CD14-positive monocyte (primary cell): ENCODE measurements around the gene LRP1B. TPM values are rescaled to one million over a fixed set of nuclear protein-coding genes. Genes with fewer than 3 reads are reported as not detected.

ENCODE experiments used
- DNase-seq, 3 donors: peaks; one replicate each; pipeline ENCODE4 v3.0.0-alpha.2; 2011 to 2022
- H2AFZ ChIP-seq: 2 replicates; pipeline ENCODE4 v1.6.0; 2012; ENCODE audit warnings: mild to moderate bottlenecking, low read depth, low read length, inconsistent platforms; ENCODE audit not compliant: insufficient read depth, poor library complexity, severe bottlenecking
- H3K27ac ChIP-seq, 2 donors: 1 replicate in 1 of 2; 2 replicates in 1 of 2; pipeline ENCODE4 v1.5.1; 2012 to 2013; ENCODE audit warnings: low read length in 2 of 2, control low read depth in 1 of 2, inconsistent platforms in 1 of 2, low read depth in 1 of 2, mild to moderate bottlenecking in 1 of 2
- H3K27me3 ChIP-seq, 2 donors: one replicate each; pipeline versions ENCODE4 v1.6.0 to v1.6.1; 2011 to 2013; ENCODE audit warnings: low read length in 2 of 2; ENCODE audit not compliant: control insufficient read depth in 2 of 2, insufficient read depth in 2 of 2
- H3K36me3 ChIP-seq, 2 donors: replicated peaks in 1 of 2; 1 replicate in 1 of 2; 2 replicates in 1 of 2; pipeline versions ENCODE4 v1.5.1 to v1.6.1; 2012 to 2013; ENCODE audit warnings: low read length in 2 of 2, control low read depth in 1 of 2, inconsistent platforms in 1 of 2, mild to moderate bottlenecking in 1 of 2; ENCODE audit not compliant: insufficient read depth in 2 of 2, control insufficient read depth in 1 of 2
- H3K4me1 ChIP-seq, 2 donors: 1 replicate in 1 of 2; 2 replicates in 1 of 2; pipeline versions ENCODE4 v1.5.1 to v1.6.1; 2012 to 2013; ENCODE audit warnings: low read length in 2 of 2, control low read depth in 1 of 2, inconsistent platforms in 1 of 2, mild to moderate bottlenecking in 1 of 2, moderate library complexity in 1 of 2; ENCODE audit not compliant: insufficient read depth in 2 of 2, control insufficient read depth in 1 of 2
- H3K4me2 ChIP-seq: replicated peaks from 2 replicates; pipeline ENCODE3; 2012; ENCODE audit warnings: low read length, moderate library complexity, mild to moderate bottlenecking; ENCODE audit not compliant: poor library complexity, severe bottlenecking; ENCODE audit errors: extremely low read depth
- H3K4me3 ChIP-seq, 3 experiments: fragments of 200-600 bp in 1 of 3; sonication (generic) in 1 of 3; replicated peaks in 1 of 3; 1 replicate in 2 of 3; 2 replicates in 1 of 3; pipeline ENCODE4 v1.5.1; 2011 to 2013; ENCODE audit warnings: low read length in 3 of 3, mild to moderate bottlenecking in 3 of 3, control low read depth in 2 of 3, low read depth in 2 of 3, inconsistent platforms in 1 of 3, moderate library complexity in 1 of 3
- H3K79me2 ChIP-seq: 2 replicates; pipeline ENCODE4 v1.6.0; 2012; ENCODE audit warnings: mild to moderate bottlenecking, control low read depth, inconsistent platforms, low read length, moderate library complexity; ENCODE audit not compliant: insufficient read depth
- H3K9ac ChIP-seq: 2 replicates; pipeline ENCODE4 v1.6.0; 2017; ENCODE audit warnings: low read length, mild to moderate bottlenecking; ENCODE audit not compliant: insufficient read depth, poor library complexity, severe bottlenecking
- H3K9me3 ChIP-seq, 2 donors: replicated peaks in 1 of 2; 1 replicate in 1 of 2; 2 replicates in 1 of 2; pipeline versions ENCODE4 v1.5.1 to v1.6.1; 2012 to 2013; ENCODE audit warnings: low read length in 2 of 2, control low read depth in 1 of 2; ENCODE audit not compliant: control insufficient read depth in 1 of 2, insufficient read depth in 1 of 2
- H4K20me1 ChIP-seq: 2 replicates; pipeline ENCODE4 v1.6.0; 2012; ENCODE audit warnings: mild to moderate bottlenecking, low read length, control low read depth, moderate library complexity; ENCODE audit not compliant: insufficient read depth
- H3K27ac Mint-ChIP-seq, 7 donors: one replicate each; pipeline ENCODE4 v1.8.0; 2020; ENCODE audit warnings: mild to moderate bottlenecking in 7 of 7, mixed read lengths in 7 of 7, moderate library complexity in 6 of 7, inconsistent platforms in 2 of 7
- H3K27me3 Mint-ChIP-seq, 3 donors: one replicate each; pipeline ENCODE4 v1.8.0; 2021 to 2022; ENCODE audit warnings: low read depth in 3 of 3, mild to moderate bottlenecking in 3 of 3, mixed read lengths in 3 of 3, moderate library complexity in 3 of 3, inconsistent platforms in 1 of 3
- H3K36me3 Mint-ChIP-seq, 2 donors: one replicate each; pipeline ENCODE4 v1.8.0; 2020; ENCODE audit warnings: mixed read lengths in 2 of 2, inconsistent platforms in 1 of 2, mild to moderate bottlenecking in 1 of 2
- H3K4me1 Mint-ChIP-seq: one replicate; pipeline ENCODE4 v1.8.0; 2020; ENCODE audit warnings: mild to moderate bottlenecking, mixed read lengths
- H3K4me3 Mint-ChIP-seq, 2 donors: one replicate each; pipeline ENCODE4 v1.8.0; 2020; ENCODE audit warnings: mild to moderate bottlenecking in 2 of 2, mixed read lengths in 2 of 2, moderate library complexity in 1 of 2
- H3K9me3 Mint-ChIP-seq, 7 donors: one replicate each; pipeline ENCODE4 v1.8.0; 2020 to 2022; ENCODE audit warnings: mixed read lengths in 7 of 7, mild to moderate bottlenecking in 6 of 7, moderate library complexity in 6 of 7, inconsistent platforms in 2 of 7
- WGBS: methylation state at CpG from one replicate; pipeline ENCODE4 v1.1.5; 2013; ENCODE audit warnings: missing lambda C conversion rate; ENCODE audit not compliant: insufficient coverage; 5-methylcytosine and 5-hydroxymethylcytosine counted together
- intact Hi-C, 2 donors: fragments of 100-400 bp; cut with micrococcal nuclease; formaldehyde crosslinking; loops; one replicate each; pipeline versions ENCODE4 v1.15.0 to v1.15.1; 2023
- polyA plus RNA-seq, 3 donors: library from polyadenylated mRNA; depleted of rRNA in 1 of 3; unstranded in 2 of 3; stranded (reverse) in 1 of 3; fragments of 300-500 nt in 2 of 3; fragments of >200 nt in 1 of 3; fragmentation: Illumina TruSeq in 2 of 3; gene quantifications; 1 replicate in 2 of 3; 2 replicates in 1 of 3; pipeline ENCODE4 v1.2.3, GENCODE V29; 2012 to 2021
- TF ChIP-seq, protein P1 (sequence below): fragments of 200-600 bp; IDR thresholded peaks from one replicate; pipeline ENCODE4 v1.8.0; 2022; ENCODE audit warnings: antibody characterized with exemption, mild to moderate bottlenecking

The LRP1B gene
- polyA plus RNA-seq, 3 donors, result not detected

DNA sequence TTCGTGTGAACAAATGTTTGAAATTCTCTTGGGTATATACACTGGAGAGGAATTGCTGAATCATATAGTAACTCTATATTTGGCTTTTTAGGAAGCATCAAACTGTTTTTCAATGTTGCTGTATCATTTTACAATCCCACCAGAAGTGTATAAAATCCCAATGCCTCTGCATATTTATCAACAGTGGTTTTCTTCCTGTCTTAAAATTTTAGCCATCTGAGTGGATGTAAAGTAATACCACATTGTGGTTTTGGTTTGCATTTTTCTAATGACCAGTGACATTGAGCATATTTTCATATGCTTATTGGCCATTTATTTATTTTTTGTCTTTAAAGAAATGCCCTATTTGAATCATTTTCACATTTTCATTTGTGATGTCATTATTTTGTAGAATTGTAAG is 22.8 kb upstream of the LRP1B start:
- intact Hi-C loops, result no loop called here
- H3K27ac ChIP-seq, result no peak overlapping the region
- H3K4me3 ChIP-seq, result no peak overlapping the region
- Mint-ChIP-seq H3K36me3 (no peaks in the 10 kb centered on the region), H3K27ac (no peak overlapping the region), H3K4me3 (no peak overlapping the region), H3K9me3 (peaks cover 0 to 4% (median 2%) of the 10 kb centered on the region in 7 donors), H3K4me1 (no peaks in the 10 kb centered on the region), H3K27me3 (peaks cover 0 to 2% (median 0%) of the 10 kb centered on the region in 3 donors)
- no peak for DNase-seq
- H3K9me3 ChIP-seq, result no peaks in the 10 kb centered on the region
- H3K79me2 ChIP-seq, result no peaks in the 10 kb centered on the region
- H3K36me3 ChIP-seq, result no peaks in the 10 kb centered on the region
- WGBS, result no CpG with 5 or more reads among the region's 1 CpG
- no peaks in the 10 kb centered on the region for H3K4me1 ChIP-seq
- no peak overlapping the region for H3K9ac ChIP-seq
- H4K20me1 ChIP-seq, result no peaks in the 10 kb centered on the region
- H3K27me3 ChIP-seq, result no peaks in the 10 kb centered on the region
- no peak overlapping the region for H2AFZ ChIP-seq
- no peak overlapping the region for H3K4me2 ChIP-seq
- TF ChIP-seq, protein P1, sequence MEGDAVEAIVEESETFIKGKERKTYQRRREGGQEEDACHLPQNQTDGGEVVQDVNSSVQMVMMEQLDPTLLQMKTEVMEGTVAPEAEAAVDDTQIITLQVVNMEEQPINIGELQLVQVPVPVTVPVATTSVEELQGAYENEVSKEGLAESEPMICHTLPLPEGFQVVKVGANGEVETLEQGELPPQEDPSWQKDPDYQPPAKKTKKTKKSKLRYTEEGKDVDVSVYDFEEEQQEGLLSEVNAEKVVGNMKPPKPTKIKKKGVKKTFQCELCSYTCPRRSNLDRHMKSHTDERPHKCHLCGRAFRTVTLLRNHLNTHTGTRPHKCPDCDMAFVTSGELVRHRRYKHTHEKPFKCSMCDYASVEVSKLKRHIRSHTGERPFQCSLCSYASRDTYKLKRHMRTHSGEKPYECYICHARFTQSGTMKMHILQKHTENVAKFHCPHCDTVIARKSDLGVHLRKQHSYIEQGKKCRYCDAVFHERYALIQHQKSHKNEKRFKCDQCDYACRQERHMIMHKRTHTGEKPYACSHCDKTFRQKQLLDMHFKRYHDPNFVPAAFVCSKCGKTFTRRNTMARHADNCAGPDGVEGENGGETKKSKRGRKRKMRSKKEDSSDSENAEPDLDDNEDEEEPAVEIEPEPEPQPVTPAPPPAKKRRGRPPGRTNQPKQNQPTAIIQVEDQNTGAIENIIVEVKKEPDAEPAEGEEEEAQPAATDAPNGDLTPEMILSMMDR, result no peak

DNA sequence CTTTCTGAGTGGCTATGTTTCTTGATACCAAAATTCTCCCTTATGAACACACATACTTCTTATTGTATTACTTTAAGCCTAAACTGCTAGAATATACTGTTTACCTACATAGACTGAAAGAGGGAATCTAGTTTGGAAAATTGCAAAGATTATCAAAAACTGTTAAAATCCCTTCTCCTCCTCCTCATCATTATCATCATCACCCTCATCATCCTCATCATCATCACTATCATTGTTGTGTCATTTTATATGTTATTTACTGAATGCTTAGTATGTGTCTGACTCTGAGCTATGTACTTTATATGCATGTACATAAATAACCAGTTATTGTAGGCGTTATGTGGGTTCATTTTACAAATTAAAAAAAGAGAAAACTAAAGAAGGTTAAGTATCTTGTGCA is 19.6 kb upstream of the LRP1B start:
- no peaks in the 10 kb centered on the region for H3K4me1 Mint-ChIP-seq
- Histone ChIP-seq H2AFZ (no peak overlapping the region), H3K9ac (no peak overlapping the region), H3K4me1 (no peaks in the 10 kb centered on the region), H4K20me1 (no peaks in the 10 kb centered on the region), H3K4me2 (no peak overlapping the region), H3K9me3 (no peaks in the 10 kb centered on the region), H3K4me3 (no peak overlapping the region), H3K79me2 (no peaks in the 10 kb centered on the region), H3K36me3 (no peaks in the 10 kb centered on the region), H3K27me3 (no peaks in the 10 kb centered on the region), H3K27ac (no peak overlapping the region)
- TF ChIP-seq, protein P1, result no peak
- peaks cover 0 to 2% (median 2%) of the 10 kb centered on the region in 3 donors for H3K27me3 Mint-ChIP-seq
- peaks cover 0 to 4% (median 2%) of the 10 kb centered on the region in 7 donors for H3K9me3 Mint-ChIP-seq
- no peak overlapping the region for H3K4me3 Mint-ChIP-seq
- no peak overlapping the region for H3K27ac Mint-ChIP-seq
- H3K36me3 Mint-ChIP-seq, result no peaks in the 10 kb centered on the region
- WGBS, result no CpG with 5 or more reads among the region's 1 CpG
- no peak for DNase-seq
- intact Hi-C loops, result no loop called here
